NCI-H510A treated with DMSO at 0.1 percent for 48 hours (cell line): ENCODE results near the gene BRINP2.

Source experiments
- DNase-seq: peaks from one replicate; lab custom pipeline; 2025; lab: John Stamatoyannopoulos, UW

The BRINP2 gene

GRCh38 chr1:177165069-177165439, 5.7 kb upstream of the BRINP2 start:
- DNase-seq: no peak

DNA sequence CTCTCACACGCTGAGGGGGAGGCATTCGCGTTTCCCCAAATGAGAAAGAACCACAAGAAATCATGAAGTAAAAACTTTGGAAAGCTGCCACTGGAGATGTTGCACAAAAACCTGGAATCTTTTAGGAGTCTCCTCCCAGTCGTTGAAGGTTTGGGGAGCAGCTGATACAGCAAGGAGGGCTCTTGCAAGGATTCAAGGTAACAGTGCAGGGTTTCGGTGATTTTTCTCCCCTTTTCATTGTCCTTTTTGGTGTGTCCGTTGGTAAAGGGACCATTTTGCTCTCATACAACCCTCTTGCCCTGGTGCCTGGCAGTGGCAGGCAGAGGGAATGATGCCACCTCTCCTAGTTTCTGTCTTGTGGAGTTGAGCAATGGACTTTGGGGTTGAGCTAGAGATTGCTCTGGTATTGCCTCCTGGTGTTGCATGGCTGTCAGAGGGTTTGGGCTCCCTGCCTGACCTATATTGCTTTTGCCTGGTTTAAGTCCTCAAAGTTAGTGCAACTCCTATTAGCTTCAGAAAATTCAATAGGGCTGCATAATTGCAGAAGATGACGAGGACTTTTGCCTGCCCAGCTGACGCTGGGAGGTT, 872 bp downstream of the BRINP2 start:
- DNase-seq: no peak

GRCh38 chr1:177172272-177172671, 1.5 kb downstream of the BRINP2 start:
- DNase-seq: no peak

GRCh38 chr1:177172866-177173265, 2.1 kb downstream of the BRINP2 start:
- DNase-seq: no peak

DNA sequence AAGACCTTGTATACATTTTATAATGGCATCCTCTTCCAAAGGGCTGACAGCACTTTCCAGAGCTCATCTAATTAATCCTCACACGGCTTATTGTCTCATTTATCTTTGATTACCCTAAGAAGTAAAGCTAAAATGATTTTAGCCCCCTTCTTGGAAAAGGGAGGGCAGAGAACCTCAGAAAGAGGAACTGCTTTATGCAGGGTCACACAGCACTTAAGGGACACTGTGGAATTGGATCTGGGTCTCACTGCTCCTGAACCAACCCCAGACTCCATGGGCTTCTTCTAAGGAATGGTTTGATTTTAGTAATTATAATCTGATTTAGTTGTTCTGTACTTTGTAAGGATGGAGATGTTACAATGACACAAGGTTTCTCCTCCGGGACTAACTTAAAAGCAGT, 3.2 kb downstream of the BRINP2 start:
- no peak for DNase-seq

- no peak for DNase-seq
Observed at GRCh38 chr1:177174921-177175634, 4.3 kb downstream of the BRINP2 start.

DNA sequence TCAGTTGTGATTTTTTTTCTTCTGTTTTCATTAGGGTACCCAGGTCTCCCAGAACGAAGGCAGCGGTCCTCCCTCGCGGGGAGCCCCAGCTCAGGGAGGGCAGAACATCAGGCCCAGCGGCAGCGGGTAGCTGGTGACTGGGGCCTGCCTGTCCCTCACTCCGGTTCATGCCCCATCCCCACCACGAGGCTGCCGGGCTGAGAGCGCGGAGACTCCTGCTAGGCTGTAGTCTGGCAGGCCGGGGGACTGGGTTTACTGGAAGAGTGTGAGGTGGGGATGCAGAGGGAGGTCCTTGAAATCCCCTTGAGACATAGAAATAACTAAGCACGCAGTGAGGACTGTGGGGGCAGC, 10.5 kb downstream of the BRINP2 start:
- no peak for DNase-seq

- DNase-seq: peak; percentile 54
Observed at GRCh38 chr1:177181631-177182291, 11.0 kb downstream of the BRINP2 start.

GRCh38 chr1:177183836-177184235, 13.1 kb downstream of the BRINP2 start:
- DNase-seq: no peak

DNA sequence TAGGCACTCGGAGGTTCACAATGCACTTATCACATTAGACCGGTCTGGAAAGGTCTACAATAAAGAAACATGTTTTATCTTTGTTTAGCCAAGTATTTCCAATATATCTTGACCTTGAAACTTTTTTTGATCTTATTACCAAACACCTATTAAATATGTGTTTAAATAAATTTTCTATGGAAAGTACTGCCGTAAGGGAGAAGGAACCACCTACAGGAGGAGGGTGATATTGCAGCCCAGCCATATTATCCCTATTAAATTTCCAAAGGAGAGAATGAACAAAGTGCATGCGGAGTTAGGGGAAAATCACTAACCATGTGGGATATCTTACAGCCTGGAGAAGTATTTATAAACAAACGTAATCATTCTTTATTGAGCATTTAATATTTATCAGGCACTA, 14.5 kb downstream of the BRINP2 start:
- no peak for DNase-seq

DNA sequence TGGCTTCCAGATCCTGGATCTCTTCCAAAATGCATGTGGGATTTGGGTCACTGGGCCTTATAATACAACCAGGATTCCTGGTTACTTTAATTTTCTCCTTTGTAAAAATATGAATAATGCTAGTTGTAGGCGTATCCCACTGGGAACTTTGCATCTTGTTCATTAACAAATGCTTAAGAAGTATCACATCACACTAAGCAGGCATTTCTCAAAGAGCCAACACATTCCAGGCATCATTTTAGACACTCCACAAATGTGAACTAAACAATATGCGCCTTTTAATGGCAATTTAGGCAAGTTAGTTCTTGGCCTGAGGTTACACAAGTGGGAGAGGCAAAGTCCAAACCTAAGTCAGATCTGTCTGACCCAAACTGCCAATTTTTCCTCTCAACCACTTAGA, 15.9 kb downstream of the BRINP2 start:
- no peak for DNase-seq

DNA sequence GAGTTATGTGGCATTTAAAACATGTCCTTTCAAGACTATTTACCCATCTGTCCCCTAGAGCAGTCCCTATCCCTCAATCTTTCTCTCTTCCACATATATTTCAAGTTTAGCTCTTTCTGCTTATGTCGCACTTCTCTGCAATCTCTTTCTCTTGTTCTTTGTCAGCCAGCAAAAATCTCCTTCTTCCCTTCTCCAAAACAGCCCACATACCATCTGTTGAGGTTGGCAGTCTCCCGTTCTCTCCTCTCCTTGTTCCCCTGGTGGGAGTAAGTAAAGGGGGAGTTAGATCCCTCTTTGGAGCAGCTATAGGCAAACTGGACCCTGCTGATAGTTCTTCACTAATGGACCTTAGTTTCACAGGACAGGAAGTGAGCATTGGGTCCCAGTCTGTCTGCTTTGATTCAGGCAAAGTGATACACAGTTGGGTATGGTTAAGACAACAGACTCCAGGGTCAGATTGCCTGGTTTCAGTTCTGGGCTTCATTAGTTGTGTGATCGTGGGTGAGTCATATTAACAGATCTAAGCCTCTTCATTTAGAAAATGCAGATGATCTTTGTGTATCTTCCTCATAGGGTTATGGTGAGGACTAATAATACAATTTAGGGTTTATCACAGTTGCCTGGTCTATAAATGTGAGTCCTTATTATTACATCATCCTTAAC, 19.7 kb downstream of the BRINP2 start:
- DNase-seq: no peak

- no peak for DNase-seq
Observed at GRCh38 chr1:177198243-177198642, 27.5 kb downstream of the BRINP2 start.

DNA sequence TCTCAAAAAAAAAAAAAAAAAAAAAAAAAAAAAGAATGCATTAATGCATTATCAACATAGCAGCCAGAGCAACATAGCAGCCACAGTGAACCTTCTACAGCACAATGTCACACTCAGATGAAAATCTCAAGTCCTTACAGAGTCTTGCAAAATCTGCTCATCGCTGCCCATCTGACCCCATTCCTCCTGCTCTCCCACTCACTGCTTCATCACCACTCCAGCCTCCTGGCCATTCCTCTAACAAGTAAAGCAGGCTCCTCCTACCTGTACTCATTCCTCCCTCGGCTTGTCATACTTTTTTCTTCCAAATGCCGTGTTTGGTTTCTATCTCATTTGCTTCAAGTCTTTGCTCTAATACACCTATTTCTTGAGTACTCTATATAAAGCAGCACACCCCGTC, 29.5 kb downstream of the BRINP2 start:
- DNase-seq: no peak

- DNase-seq: no peak
Observed at GRCh38 chr1:177206831-177207355, 36.1 kb downstream of the BRINP2 start.

DNA sequence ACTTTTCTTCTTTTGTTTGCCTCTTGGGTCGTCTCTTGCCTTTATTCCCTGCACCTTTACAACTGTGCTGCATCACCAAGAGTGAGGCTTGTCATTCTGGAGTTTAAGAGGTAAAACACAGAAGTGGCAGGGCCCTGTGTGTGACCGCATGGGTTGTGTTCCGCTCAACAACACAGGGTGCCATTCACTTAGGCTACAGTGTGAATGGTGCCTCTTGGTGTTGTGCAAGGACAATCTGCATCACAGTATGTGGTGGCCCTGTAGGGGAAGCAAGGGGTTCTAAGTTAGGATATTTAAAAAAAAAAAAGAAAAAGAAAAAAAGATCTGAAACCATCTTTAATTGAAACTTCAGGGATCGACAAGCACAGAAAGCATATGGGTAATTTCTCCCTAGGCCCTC, 38.2 kb downstream of the BRINP2 start:
- DNase-seq: no peak

DNA sequence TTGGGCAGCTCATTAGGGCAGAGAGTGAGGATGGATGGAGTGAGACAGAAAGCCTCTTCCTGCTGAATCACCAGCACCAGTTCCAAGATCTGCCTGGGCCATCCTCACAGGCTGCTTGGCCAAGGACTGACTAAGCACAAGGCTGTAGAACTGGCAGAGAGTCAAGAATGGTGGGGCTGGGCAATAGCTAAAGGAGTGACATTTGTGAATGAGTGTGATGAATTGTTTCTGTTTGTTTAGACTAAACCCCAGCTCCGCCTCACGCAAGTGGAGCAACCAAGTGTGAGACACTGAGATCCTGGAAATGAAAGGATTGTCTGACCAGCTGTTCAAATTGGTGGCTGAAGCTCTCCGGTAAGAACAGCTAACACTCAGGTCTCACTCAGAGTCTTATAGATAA, 38.6 kb downstream of the BRINP2 start:
- DNase-seq: peak; percentile 95

DNA sequence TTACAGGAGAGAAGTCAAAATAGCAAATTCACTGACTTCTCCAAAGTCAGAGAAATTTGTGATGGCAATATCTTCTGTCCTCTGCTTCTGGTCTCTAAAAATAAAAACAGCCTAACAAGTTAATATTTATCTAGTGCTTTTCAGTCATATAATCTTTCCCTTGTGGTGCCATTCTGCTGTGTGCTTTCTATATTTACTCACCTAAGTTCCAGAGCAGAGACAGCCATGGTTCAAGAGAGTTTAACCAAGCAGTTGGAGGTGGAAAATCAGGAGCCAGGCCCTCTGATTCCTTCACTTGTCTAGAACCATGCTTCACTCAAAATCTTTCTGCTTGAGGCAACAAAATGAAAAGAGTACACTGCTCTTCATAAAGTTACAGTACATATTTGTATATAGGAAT, 39.3 kb downstream of the BRINP2 start:
- peak; percentile 15 for DNase-seq

DNA sequence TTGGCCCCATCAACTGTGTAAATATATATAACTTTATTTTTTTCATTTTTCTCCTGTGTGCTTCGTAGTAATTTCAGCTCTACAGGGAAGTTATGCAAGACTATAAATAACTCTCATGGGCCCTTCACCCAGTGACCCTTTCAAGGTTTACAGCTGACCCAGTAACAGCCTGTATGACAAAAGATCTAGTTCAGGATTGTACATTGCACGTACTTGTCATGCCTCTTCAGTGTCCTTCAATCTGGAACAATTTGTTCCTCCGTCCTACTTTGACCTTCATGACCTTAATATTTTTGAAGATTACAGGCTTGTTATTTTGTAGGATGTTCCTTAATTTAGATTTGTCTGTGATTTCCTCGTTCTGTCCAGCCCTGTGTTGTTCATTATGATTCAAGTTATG, 40.5 kb downstream of the BRINP2 start:
- no peak for DNase-seq

- DNase-seq: no peak
Observed at GRCh38 chr1:177216587-177217202, 45.9 kb downstream of the BRINP2 start.

- DNase-seq: no peak
Observed at GRCh38 chr1:177219554-177220458, 49.0 kb downstream of the BRINP2 start.
